IgD-negative memory B cell (primary cell): Measurements from ENCODE around the gene HRH1. TPM values are rescaled to one million over a fixed set of nuclear protein-coding genes. Genes with fewer than 3 reads are reported as not detected.

Experiments
- H3K27ac Mint-ChIP-seq, 3 donors: one replicate each; pipeline ENCODE4 v1.8.0; 2020 to 2022; ENCODE audit warnings: mild to moderate bottlenecking in 3 of 3, mixed read lengths in 3 of 3, moderate library complexity in 1 of 3
- H3K27me3 Mint-ChIP-seq: one replicate; pipeline ENCODE4 v1.8.0; 2021; ENCODE audit warnings: mixed read lengths
- H3K36me3 Mint-ChIP-seq: one replicate; pipeline ENCODE4 v1.8.0; 2020; ENCODE audit warnings: mild to moderate bottlenecking, mixed read lengths
- H3K4me1 Mint-ChIP-seq, 3 donors: one replicate each; pipeline ENCODE4 v1.8.0; 2020 to 2022; ENCODE audit warnings: mixed read lengths in 3 of 3, mild to moderate bottlenecking in 1 of 3
- H3K4me3 Mint-ChIP-seq, 4 donors: one replicate each; pipeline ENCODE4 v1.8.0; 2020 to 2022; ENCODE audit warnings: mild to moderate bottlenecking in 4 of 4, mixed read lengths in 4 of 4, moderate library complexity in 3 of 4
- H3K9me3 Mint-ChIP-seq, 3 donors: one replicate each; pipeline ENCODE4 v1.8.0; 2020 to 2021; ENCODE audit warnings: mixed read lengths in 3 of 3, mild to moderate bottlenecking in 1 of 3
- polyA plus RNA-seq: library from polyadenylated mRNA; unstranded; fragments of 300-500 nt; fragmentation: Illumina TruSeq; gene quantifications from one replicate; pipeline ENCODE4 v1.2.3, GENCODE V29; 2021

Gene HRH1
- polyA plus RNA-seq, 1 donor from 2014 or later, result not detected

GRCh38 chr3:11274566-11275142 lies 120.4 kb downstream of the HRH1 start:
- Mint-ChIP-seq H3K4me1 (peaks cover 28 to 39% (median 39%) of the 10 kb centered on the region in 3 donors), H3K36me3 (peaks cover 20% of the 10 kb centered on the region), H3K27ac (peak overlapping the region; percentile 17 to 89 (median 84)), H3K27me3 (peaks cover 2% of the 10 kb centered on the region), H3K4me3 (peak overlapping the region in 1 of 4 donors; percentile 86), H3K9me3 (peaks cover 0 to 11% (median 0%) of the 10 kb centered on the region in 3 donors)

- Mint-ChIP-seq H3K4me3 (peak overlapping the region in 1 of 4 donors; percentile 59), H3K9me3 (peaks cover 0 to 11% (median 0%) of the 10 kb centered on the region in 3 donors), H3K36me3 (peaks cover 20% of the 10 kb centered on the region), H3K27ac (peak overlapping the region in 1 of 3 donors; percentile 25), H3K27me3 (peaks cover 2% of the 10 kb centered on the region), H3K4me1 (peaks cover 28 to 42% (median 39%) of the 10 kb centered on the region in 3 donors)
Observed at GRCh38 chr3:11275926-11276325, 121.6 kb downstream of the HRH1 start.

GRCh38 chr3:11276901-11277300 lies 122.6 kb downstream of the HRH1 start:
- H3K36me3 Mint-ChIP-seq, result peaks cover 20% of the 10 kb centered on the region
- peaks cover 2% of the 10 kb centered on the region for H3K27me3 Mint-ChIP-seq
- H3K4me3 Mint-ChIP-seq, result peak overlapping the region in 2 of 4 donors; percentile 59 to 64
- peaks cover 0 to 11% (median 0%) of the 10 kb centered on the region in 3 donors for H3K9me3 Mint-ChIP-seq
- peak overlapping the region in 1 of 3 donors; percentile 72 for H3K27ac Mint-ChIP-seq
- peaks cover 28 to 40% (median 35%) of the 10 kb centered on the region in 3 donors for H3K4me1 Mint-ChIP-seq

GRCh38 chr3:11282250-11283138 lies 128.2 kb downstream of the HRH1 start:
- Mint-ChIP-seq H3K36me3 (peaks cover 3% of the 10 kb centered on the region), H3K27ac (no peak overlapping the region), H3K4me3 (peak overlapping the region in 1 of 4 donors; percentile 7), H3K4me1 (peaks cover 6 to 23% (median 13%) of the 10 kb centered on the region in 3 donors), H3K27me3 (peaks cover 2% of the 10 kb centered on the region), H3K9me3 (no peaks in the 10 kb centered on the region)

- H3K36me3 Mint-ChIP-seq, result no peaks in the 10 kb centered on the region
Observed at GRCh38 chr3:11283139-11283475, 128.8 kb downstream of the HRH1 start.

GRCh38 chr3:11284011-11284410 lies 129.7 kb downstream of the HRH1 start:
- Mint-ChIP-seq H3K4me3 (no peak overlapping the region), H3K4me1 (peaks cover 18 to 37% (median 25%) of the 10 kb centered on the region in 3 donors), H3K27me3 (peaks cover 2% of the 10 kb centered on the region), H3K36me3 (no peaks in the 10 kb centered on the region), H3K9me3 (no peaks in the 10 kb centered on the region), H3K27ac (no peak overlapping the region)

More at GRCh38 chr3:11283139-11283475, 128.8 kb downstream of the HRH1 start:
- Mint-ChIP-seq H3K9me3 (no peaks in the 10 kb centered on the region), H3K4me3 (peak overlapping the region in 1 of 4 donors; percentile 7), H3K4me1 (peaks cover 10 to 29% (median 19%) of the 10 kb centered on the region in 3 donors), H3K27me3 (peaks cover 2% of the 10 kb centered on the region), H3K27ac (no peak overlapping the region)

GRCh38 chr3:11285471-11285870 lies 131.2 kb downstream of the HRH1 start:
- Mint-ChIP-seq H3K27me3 (peaks cover 2% of the 10 kb centered on the region), H3K27ac (no peak overlapping the region), H3K4me1 (peaks cover 32 to 46% (median 39%) of the 10 kb centered on the region in 3 donors)

GRCh38 chr3:11287404-11287803 lies 133.1 kb downstream of the HRH1 start:
- Mint-ChIP-seq H3K9me3 (no peaks in the 10 kb centered on the region), H3K36me3 (no peaks in the 10 kb centered on the region), H3K27ac (peak overlapping the region; percentile 10 to 98 (median 81)), H3K27me3 (peaks cover 2% of the 10 kb centered on the region), H3K4me1 (peaks cover 44 to 54% (median 51%) of the 10 kb centered on the region in 3 donors), H3K4me3 (peak overlapping the region in 2 of 4 donors; percentile 12 to 85)

More at GRCh38 chr3:11285471-11285870, 131.2 kb downstream of the HRH1 start:
- Mint-ChIP-seq H3K36me3 (no peaks in the 10 kb centered on the region), H3K9me3 (no peaks in the 10 kb centered on the region), H3K4me3 (no peak overlapping the region)

GRCh38 chr3:11288021-11288491 lies 133.8 kb downstream of the HRH1 start:
- Mint-ChIP-seq H3K4me1 (peaks cover 44 to 53% (median 48%) of the 10 kb centered on the region in 3 donors), H3K27me3 (peaks cover 2% of the 10 kb centered on the region), H3K9me3 (no peaks in the 10 kb centered on the region), H3K36me3 (no peaks in the 10 kb centered on the region), H3K27ac (peak overlapping the region; percentile 17 to 98 (median 81)), H3K4me3 (peak overlapping the region in 2 of 4 donors; percentile 28 to 58)

GRCh38 chr3:11288786-11289637 lies 134.7 kb downstream of the HRH1 start:
- Mint-ChIP-seq H3K36me3 (no peaks in the 10 kb centered on the region), H3K4me3 (peak overlapping the region; percentile 58 to 88 (median 77)), H3K27ac (peak overlapping the region; percentile 81 to 98 (median 98)), H3K27me3 (peaks cover 2% of the 10 kb centered on the region), H3K9me3 (no peaks in the 10 kb centered on the region), H3K4me1 (peaks cover 44 to 53% (median 47%) of the 10 kb centered on the region in 3 donors)

- H3K4me3 Mint-ChIP-seq, result peak overlapping the region; percentile 21 to 88 (median 72)
Observed at GRCh38 chr3:11289864-11290263, 135.6 kb downstream of the HRH1 start.

GRCh38 chr3:11290743-11291680 lies 136.7 kb downstream of the HRH1 start:
- no peaks in the 10 kb centered on the region for H3K9me3 Mint-ChIP-seq
- H3K36me3 Mint-ChIP-seq, result peaks cover 2% of the 10 kb centered on the region
- peaks cover 46 to 53% (median 47%) of the 10 kb centered on the region in 3 donors for H3K4me1 Mint-ChIP-seq
- peaks cover 2% of the 10 kb centered on the region for H3K27me3 Mint-ChIP-seq
- H3K4me3 Mint-ChIP-seq, result peak overlapping the region in 3 of 4 donors; percentile 35 to 87 (median 49)
- H3K27ac Mint-ChIP-seq, result peak overlapping the region; percentile 81 to 98 (median 98)

More at GRCh38 chr3:11289864-11290263, 135.6 kb downstream of the HRH1 start:
- H3K27me3 Mint-ChIP-seq, result peaks cover 2% of the 10 kb centered on the region
- peaks cover 44 to 52% (median 47%) of the 10 kb centered on the region in 3 donors for H3K4me1 Mint-ChIP-seq
- no peaks in the 10 kb centered on the region for H3K9me3 Mint-ChIP-seq
- H3K27ac Mint-ChIP-seq, result peak overlapping the region; percentile 81 to 98 (median 98)
- peaks cover under 1% of the 10 kb centered on the region for H3K36me3 Mint-ChIP-seq

GRCh38 chr3:11291808-11292207 lies 137.5 kb downstream of the HRH1 start:
- peak overlapping the region; percentile 42 to 98 (median 81) for H3K27ac Mint-ChIP-seq
- peaks cover 49 to 52% (median 50%) of the 10 kb centered on the region in 3 donors for H3K4me1 Mint-ChIP-seq
- H3K9me3 Mint-ChIP-seq, result no peaks in the 10 kb centered on the region
- H3K36me3 Mint-ChIP-seq, result peaks cover 4% of the 10 kb centered on the region
- peaks cover 2% of the 10 kb centered on the region for H3K27me3 Mint-ChIP-seq
- H3K4me3 Mint-ChIP-seq, result peak overlapping the region in 1 of 4 donors; percentile 34
